Ovary (tissue), 3 donors: ENCODE results near the gene DUSP2.

Experiments
- CTCF ChIP-seq, 3 donors: fragments of 450-650 bp in 2 of 3; fragments of 200-600 bp in 1 of 3; IDR thresholded peaks; one replicate each; pipeline versions ENCODE4 v1.5.1 to v1.8.0; 2016 to 2022; ENCODE audit warnings: antibody characterized with exemption in 3 of 3, mild to moderate bottlenecking in 1 of 3
- EP300 ChIP-seq: sonication (generic); formaldehyde crosslinking; IDR thresholded peaks from one replicate; pipeline ENCODE4 v1.6.1; 2017; ENCODE audit warnings: antibody characterized with exemption
- POLR2A ChIP-seq: fragments of 450-650 bp; IDR thresholded peaks from one replicate; pipeline ENCODE4 v1.6.1; 2017; ENCODE audit warnings: antibody characterized with exemption, mild to moderate bottlenecking, moderate library complexity
- donor health status: DM: no; HTN: no; CAD: no.

- TF ChIP-seq EP300: no peak
- TF ChIP-seq POLR2A: no peak
- no peak for TF ChIP-seq CTCF (IDR thresholded peaks at IDR 0.05)
These were observed 560 bp upstream of the DUSP2 start for GRCh38 chr2:96145848-96146152.
